ENCODE results near the gene ATF4.

The ATF4 gene

DNA sequence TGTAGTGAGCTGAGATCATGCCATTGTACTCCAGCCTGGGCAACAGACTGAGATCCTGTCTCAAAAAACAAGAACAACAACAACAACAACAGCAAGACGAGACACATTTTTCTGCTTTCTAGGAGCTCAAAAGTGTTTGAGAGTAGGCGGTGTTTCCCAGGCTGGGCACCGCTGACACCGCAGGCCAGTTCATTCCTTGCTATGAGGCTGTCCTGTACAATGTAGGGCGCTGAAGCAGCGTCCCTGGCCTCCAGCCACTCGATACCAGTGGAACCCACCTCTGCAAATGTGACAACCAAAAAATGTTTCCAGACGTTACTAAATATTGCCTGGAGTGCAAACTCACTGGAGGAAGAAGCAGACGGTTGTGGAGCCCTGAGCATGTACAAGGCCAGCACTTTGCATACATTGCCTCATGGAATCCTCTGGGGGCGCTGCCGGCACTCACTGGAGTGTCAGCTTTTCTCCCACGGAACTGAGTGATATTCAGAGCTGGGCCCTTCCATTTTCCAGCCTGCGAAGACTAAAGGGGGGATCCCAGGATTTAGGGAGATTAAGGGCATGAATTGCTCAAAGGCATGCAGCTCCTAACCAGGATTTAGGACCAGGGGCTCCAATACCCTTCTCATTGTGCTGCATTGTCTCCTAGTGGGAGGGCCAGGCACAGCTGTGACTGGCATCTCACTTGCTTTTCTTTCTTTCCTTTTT lies 24.1 kb upstream of the ATF4 start:
- TF ChIP-seq TAF1 (IDR thresholded peaks at IDR 0.05; ENCODE audit: borderline replicate concordance, insufficient read depth, low read length) (no peak), FOXP2 (optimal IDR thresholded peaks at IDR 0.05; ENCODE audit: borderline replicate concordance, extremely low read depth, extremely low read length, insufficient read depth) (no peak)

DNA sequence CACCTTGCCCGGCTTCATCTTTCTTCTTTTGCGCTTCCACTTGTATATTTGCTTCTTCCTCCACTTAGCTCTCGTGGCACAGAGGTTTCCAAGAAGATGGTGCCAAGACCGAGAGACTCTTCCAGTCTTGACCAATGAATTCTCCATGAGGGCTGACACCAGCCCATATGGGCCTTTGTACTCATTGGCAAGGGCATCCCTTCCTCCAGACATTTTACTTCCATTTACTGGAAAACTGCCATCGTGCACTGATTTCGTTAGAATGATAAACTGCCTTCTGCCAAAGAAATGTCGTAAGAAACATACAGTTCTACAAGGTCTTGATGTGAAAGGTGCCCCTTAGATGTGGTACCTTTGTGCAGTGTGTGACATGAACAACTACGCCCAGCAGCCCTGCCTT lies 22.9 kb upstream of the ATF4 start:
- TF ChIP-seq, protein P1, sequence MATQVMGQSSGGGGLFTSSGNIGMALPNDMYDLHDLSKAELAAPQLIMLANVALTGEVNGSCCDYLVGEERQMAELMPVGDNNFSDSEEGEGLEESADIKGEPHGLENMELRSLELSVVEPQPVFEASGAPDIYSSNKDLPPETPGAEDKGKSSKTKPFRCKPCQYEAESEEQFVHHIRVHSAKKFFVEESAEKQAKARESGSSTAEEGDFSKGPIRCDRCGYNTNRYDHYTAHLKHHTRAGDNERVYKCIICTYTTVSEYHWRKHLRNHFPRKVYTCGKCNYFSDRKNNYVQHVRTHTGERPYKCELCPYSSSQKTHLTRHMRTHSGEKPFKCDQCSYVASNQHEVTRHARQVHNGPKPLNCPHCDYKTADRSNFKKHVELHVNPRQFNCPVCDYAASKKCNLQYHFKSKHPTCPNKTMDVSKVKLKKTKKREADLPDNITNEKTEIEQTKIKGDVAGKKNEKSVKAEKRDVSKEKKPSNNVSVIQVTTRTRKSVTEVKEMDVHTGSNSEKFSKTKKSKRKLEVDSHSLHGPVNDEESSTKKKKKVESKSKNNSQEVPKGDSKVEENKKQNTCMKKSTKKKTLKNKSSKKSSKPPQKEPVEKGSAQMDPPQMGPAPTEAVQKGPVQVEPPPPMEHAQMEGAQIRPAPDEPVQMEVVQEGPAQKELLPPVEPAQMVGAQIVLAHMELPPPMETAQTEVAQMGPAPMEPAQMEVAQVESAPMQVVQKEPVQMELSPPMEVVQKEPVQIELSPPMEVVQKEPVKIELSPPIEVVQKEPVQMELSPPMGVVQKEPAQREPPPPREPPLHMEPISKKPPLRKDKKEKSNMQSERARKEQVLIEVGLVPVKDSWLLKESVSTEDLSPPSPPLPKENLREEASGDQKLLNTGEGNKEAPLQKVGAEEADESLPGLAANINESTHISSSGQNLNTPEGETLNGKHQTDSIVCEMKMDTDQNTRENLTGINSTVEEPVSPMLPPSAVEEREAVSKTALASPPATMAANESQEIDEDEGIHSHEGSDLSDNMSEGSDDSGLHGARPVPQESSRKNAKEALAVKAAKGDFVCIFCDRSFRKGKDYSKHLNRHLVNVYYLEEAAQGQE (IDR thresholded peaks at IDR 0.05; ENCODE audit: insufficient read depth in 1 of 2, low read depth in 2 of 2, low read length in 2 of 2): no peak
- no peak for TF ChIP-seq SIN3A (IDR thresholded peaks at IDR 0.05; ENCODE audit: borderline replicate concordance, insufficient read depth, low read length)
- no peak for TF ChIP-seq FOXP2 (optimal IDR thresholded peaks at IDR 0.05; ENCODE audit: borderline replicate concordance, extremely low read depth, extremely low read length, insufficient read depth)
- no peak for TF ChIP-seq POLR2AphosphoS5 (IDR thresholded peaks at IDR 0.05; ENCODE audit: low read depth, low read length)
- TF ChIP-seq TAF1 (IDR thresholded peaks at IDR 0.05; ENCODE audit: borderline replicate concordance, insufficient read depth, low read length): no peak

DNA sequence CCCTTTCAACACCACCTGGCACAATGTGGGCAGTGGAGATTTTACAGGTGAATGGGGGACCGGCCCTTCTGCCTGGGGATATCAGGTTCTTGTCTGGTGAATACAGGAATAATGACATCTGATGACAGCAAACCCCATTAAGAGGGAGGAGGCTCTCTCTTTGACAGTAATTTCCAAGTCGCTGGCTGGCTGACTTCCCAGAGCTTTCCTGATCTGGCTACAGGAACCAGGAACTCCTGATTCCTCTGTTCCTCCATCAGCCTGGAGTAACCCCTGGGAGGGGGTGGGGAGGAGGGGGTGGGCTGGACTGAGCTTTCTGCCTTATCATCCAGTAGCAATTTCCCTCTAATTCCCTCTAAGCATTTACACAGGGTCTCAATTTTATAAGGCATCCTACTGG lies 22.0 kb upstream of the ATF4 start:
- TF ChIP-seq TAF1 (IDR thresholded peaks at IDR 0.05; ENCODE audit: borderline replicate concordance, insufficient read depth, low read length) (no peak), POLR2AphosphoS5 (IDR thresholded peaks at IDR 0.05; ENCODE audit: low read depth, low read length) (no peak), SIN3A (IDR thresholded peaks at IDR 0.05; ENCODE audit: borderline replicate concordance, insufficient read depth, low read length) (no peak), FOXP2 (optimal IDR thresholded peaks at IDR 0.05; ENCODE audit: borderline replicate concordance, extremely low read depth, extremely low read length, insufficient read depth) (no peak)
- TF ChIP-seq, protein P1 (IDR thresholded peaks at IDR 0.05; ENCODE audit: insufficient read depth in 1 of 2, low read depth in 2 of 2, low read length in 2 of 2): no peak

DNA sequence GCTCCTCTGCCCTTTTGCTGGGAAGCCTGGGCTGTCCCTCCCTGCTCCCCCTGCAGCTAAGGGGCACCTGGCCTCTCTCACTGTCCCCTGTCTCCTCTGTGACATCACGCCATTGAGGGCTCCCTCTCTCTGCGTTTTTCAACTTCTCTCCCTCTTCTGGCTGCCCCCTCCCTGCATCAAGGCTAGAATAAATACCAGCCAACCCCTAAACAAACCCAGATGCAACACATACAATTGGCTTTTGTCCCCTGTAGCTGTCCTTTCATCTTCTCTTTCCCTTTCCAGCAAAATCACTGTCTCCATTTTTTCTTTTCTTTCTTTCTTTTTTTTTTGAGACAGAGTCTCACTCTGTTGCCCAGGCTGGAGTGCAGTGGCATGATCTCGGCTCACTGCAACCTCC lies 21.6 kb upstream of the ATF4 start:
- no peak for TF ChIP-seq FOXP2 (optimal IDR thresholded peaks at IDR 0.05; ENCODE audit: borderline replicate concordance, extremely low read depth, extremely low read length, insufficient read depth)
- no peak for TF ChIP-seq TAF1 (IDR thresholded peaks at IDR 0.05; ENCODE audit: borderline replicate concordance, insufficient read depth, low read length)
- TF ChIP-seq SIN3A (IDR thresholded peaks at IDR 0.05; ENCODE audit: borderline replicate concordance, insufficient read depth, low read length): no peak
- no peak for TF ChIP-seq POLR2AphosphoS5 (IDR thresholded peaks at IDR 0.05; ENCODE audit: low read depth, low read length)
- TF ChIP-seq, protein P1 (IDR thresholded peaks at IDR 0.05; ENCODE audit: insufficient read depth in 1 of 2, low read depth in 2 of 2, low read length in 2 of 2): no peak

DNA sequence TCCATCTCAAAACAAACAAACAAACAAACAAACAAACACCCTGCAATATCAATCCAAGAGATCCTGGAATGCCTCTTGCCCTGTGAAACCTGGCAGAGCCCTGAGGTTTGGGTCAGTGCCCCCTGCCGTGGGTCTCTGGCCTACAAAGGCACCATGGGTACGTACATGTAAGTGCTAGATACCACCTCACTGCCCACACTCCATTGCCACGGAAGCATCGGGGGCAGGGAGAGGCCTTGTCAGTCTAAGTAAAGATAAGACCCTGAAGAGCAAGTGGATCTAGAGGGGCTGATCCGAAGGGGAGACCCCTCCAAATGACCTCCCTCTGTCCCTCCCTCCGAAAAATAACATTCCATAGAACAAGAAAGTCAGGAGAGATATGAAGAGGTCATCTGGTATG lies 20.3 kb upstream of the ATF4 start:
- TF ChIP-seq TAF1 (IDR thresholded peaks at IDR 0.05; ENCODE audit: borderline replicate concordance, insufficient read depth, low read length) (no peak), SIN3A (IDR thresholded peaks at IDR 0.05; ENCODE audit: borderline replicate concordance, insufficient read depth, low read length) (no peak), POLR2AphosphoS5 (IDR thresholded peaks at IDR 0.05; ENCODE audit: low read depth, low read length) (no peak), FOXP2 (optimal IDR thresholded peaks at IDR 0.05; ENCODE audit: borderline replicate concordance, extremely low read depth, extremely low read length, insufficient read depth) (no peak)
- TF ChIP-seq, protein P1 (IDR thresholded peaks at IDR 0.05; ENCODE audit: insufficient read depth in 1 of 2, low read depth in 2 of 2, low read length in 2 of 2): no peak
